Parathyroid adenoma (tissue), 2 donors: Measurements from ENCODE around the gene UTP15.

Experiments
- H2AFZ ChIP-seq: fragments of 300-600 bp; sonication (generic); one replicate; pipeline ENCODE4 v1.7.0; 2017; ENCODE audit warnings: antibody characterized with exemption, mild to moderate bottlenecking
- H3K27ac ChIP-seq: fragments of 300-600 bp; sonication (generic); one replicate; pipeline ENCODE4 v1.7.0; 2017
- H3K27me3 ChIP-seq: fragments of 300-600 bp; sonication (generic); one replicate; pipeline ENCODE4 v1.7.0; 2017; ENCODE audit warnings: low read length; ENCODE audit not compliant: control insufficient read depth, insufficient read depth
- H3K36me3 ChIP-seq: fragments of 300-600 bp; sonication (generic); one replicate; pipeline ENCODE4 v1.7.0; 2017; ENCODE audit warnings: low read length; ENCODE audit not compliant: control insufficient read depth, insufficient read depth
- H3K4me1 ChIP-seq: fragments of 300-600 bp; sonication (generic); one replicate; pipeline ENCODE4 v1.7.0; 2017; ENCODE audit warnings: control low read depth
- H3K4me2 ChIP-seq: fragments of 300-600 bp; sonication (generic); one replicate; pipeline ENCODE4 v1.7.0; 2017; ENCODE audit warnings: low read length
- H3K4me3 ChIP-seq: fragments of 300-600 bp; sonication (generic); one replicate; pipeline ENCODE4 v1.7.0; 2017; ENCODE audit warnings: low read depth, low read length
- H3K79me2 ChIP-seq: fragments of 300-600 bp; sonication (generic); one replicate; pipeline ENCODE4 v1.7.0; 2017; ENCODE audit warnings: control low read depth
- H3K9ac ChIP-seq: fragments of 300-600 bp; sonication (generic); one replicate; pipeline ENCODE4 v1.7.0; 2017; ENCODE audit warnings: mild to moderate bottlenecking
- H3K9me3 ChIP-seq: fragments of 300-600 bp; sonication (generic); one replicate; pipeline ENCODE4 v1.7.0; 2017; ENCODE audit warnings: low read length; ENCODE audit not compliant: control insufficient read depth
- CTCF ChIP-seq: fragments of 300-600 bp; sonication (generic); IDR thresholded peaks from one replicate; pipeline ENCODE4 v1.7.0; 2017; ENCODE audit warnings: antibody characterized with exemption, mild to moderate bottlenecking
- donor health status: primary hyperparathyroidism.

UTP15 gene

GRCh38 chr5:73582285-73583145 is 17.0 kb downstream of the UTP15 start:
- Histone ChIP-seq H3K9me3 (no peaks in the 10 kb centered on the region), H3K4me2 (no peak overlapping the region), H3K79me2 (no peaks in the 10 kb centered on the region), H3K4me3 (no peak overlapping the region), H3K9ac (no peak overlapping the region), H3K27me3 (no peaks in the 10 kb centered on the region), H3K36me3 (no peaks in the 10 kb centered on the region), H3K27ac (no peak overlapping the region), H2AFZ (no peak overlapping the region), H3K4me1 (no peaks in the 10 kb centered on the region)
- TF ChIP-seq CTCF, result no peak

DNA sequence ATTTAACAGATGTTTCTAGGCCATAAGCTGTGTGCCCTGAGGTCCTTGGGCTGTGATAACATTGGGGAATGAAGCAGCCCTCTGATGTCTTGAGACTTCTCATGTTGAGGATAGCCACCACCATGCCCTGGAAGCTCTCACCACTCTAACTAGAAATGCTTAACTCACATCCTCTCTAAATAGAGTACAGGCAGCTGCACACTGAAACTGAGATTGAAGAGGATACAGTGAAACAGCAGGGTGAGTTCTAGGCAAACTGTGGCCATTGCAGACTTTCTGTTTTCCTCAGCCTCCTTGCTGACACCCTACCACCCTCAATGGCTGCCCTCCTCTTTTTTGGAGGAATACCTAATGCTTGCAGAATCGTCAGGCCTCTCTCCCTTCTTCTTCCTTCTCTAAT is 22.4 kb downstream of the UTP15 start:
- Histone ChIP-seq H3K27ac (no peak overlapping the region), H3K4me1 (no peaks in the 10 kb centered on the region), H3K9me3 (no peaks in the 10 kb centered on the region), H3K27me3 (no peaks in the 10 kb centered on the region), H3K4me3 (no peak overlapping the region), H3K9ac (no peak overlapping the region), H3K79me2 (no peaks in the 10 kb centered on the region), H3K4me2 (no peak overlapping the region), H2AFZ (no peak overlapping the region), H3K36me3 (no peaks in the 10 kb centered on the region)
- no peak for TF ChIP-seq CTCF

- no peaks in the 10 kb centered on the region for H3K27me3 ChIP-seq
- no peak overlapping the region for H3K4me3 ChIP-seq
- no peaks in the 10 kb centered on the region for H3K36me3 ChIP-seq
- no peak overlapping the region for H3K9ac ChIP-seq
- H3K9me3 ChIP-seq, result no peaks in the 10 kb centered on the region
- peak; percentile 93 for TF ChIP-seq CTCF
- no peak overlapping the region for H3K27ac ChIP-seq
- no peak overlapping the region for H3K4me2 ChIP-seq
- H3K79me2 ChIP-seq, result no peaks in the 10 kb centered on the region
- no peaks in the 10 kb centered on the region for H3K4me1 ChIP-seq
- no peak overlapping the region for H2AFZ ChIP-seq
Observed at GRCh38 chr5:73591102-73591695, 25.7 kb downstream of the UTP15 start.

GRCh38 chr5:73591698-73592501 is 26.4 kb downstream of the UTP15 start:
- Histone ChIP-seq H3K4me2 (no peak overlapping the region), H3K4me3 (no peak overlapping the region)
- TF ChIP-seq CTCF, result no peak

More at GRCh38 chr5:73591698-73592501, 26.4 kb downstream of the UTP15 start:
- Histone ChIP-seq H3K9me3 (no peaks in the 10 kb centered on the region), H2AFZ (no peak overlapping the region), H3K4me1 (no peaks in the 10 kb centered on the region), H3K79me2 (no peaks in the 10 kb centered on the region), H3K27me3 (no peaks in the 10 kb centered on the region), H3K27ac (no peak overlapping the region), H3K9ac (no peak overlapping the region), H3K36me3 (no peaks in the 10 kb centered on the region)
